SK-MEL-5 (cell line): ENCODE measurements around the gene TMEM131. TPM values are rescaled to one million over a fixed set of nuclear protein-coding genes. Genes with fewer than 3 reads are reported as not detected.
"Not testable (repeated sequence)": the region's sequence is repeated elsewhere in the genome, so short reads cannot be mapped to it uniquely, and the experiment has no call there.

Source experiments
- DNase-seq: peaks from one replicate; pipeline ENCODE4 v3.0.0-alpha.2; 2016; ENCODE audit warnings: low read depth, low spot score
- in situ Hi-C: cut with HindIII; loops from 2 replicates; pipeline ENCODE4 v1.10.0; 2016; ENCODE audit warnings: low sequenced_read_pairs, high pct_unique_total_duplicates, low pct_unique_long_range_greater_than_20kb
- polyA plus RNA-seq, 2 experiments: library from polyadenylated mRNA; depleted of rRNA; stranded (reverse); fragments of >200 nt; gene quantifications; 2 replicates each; pipeline ENCODE4 v1.2.3, GENCODE V29; 2015
- total RNA-seq: library from RNA; depleted of rRNA; stranded (reverse); fragments of >200 nt; shearing (Covaris generic); gene quantifications from 2 replicates; pipeline ENCODE4 v1.2.3, GENCODE V29; 2014; rRNA removed

TMEM131 gene, protein sequence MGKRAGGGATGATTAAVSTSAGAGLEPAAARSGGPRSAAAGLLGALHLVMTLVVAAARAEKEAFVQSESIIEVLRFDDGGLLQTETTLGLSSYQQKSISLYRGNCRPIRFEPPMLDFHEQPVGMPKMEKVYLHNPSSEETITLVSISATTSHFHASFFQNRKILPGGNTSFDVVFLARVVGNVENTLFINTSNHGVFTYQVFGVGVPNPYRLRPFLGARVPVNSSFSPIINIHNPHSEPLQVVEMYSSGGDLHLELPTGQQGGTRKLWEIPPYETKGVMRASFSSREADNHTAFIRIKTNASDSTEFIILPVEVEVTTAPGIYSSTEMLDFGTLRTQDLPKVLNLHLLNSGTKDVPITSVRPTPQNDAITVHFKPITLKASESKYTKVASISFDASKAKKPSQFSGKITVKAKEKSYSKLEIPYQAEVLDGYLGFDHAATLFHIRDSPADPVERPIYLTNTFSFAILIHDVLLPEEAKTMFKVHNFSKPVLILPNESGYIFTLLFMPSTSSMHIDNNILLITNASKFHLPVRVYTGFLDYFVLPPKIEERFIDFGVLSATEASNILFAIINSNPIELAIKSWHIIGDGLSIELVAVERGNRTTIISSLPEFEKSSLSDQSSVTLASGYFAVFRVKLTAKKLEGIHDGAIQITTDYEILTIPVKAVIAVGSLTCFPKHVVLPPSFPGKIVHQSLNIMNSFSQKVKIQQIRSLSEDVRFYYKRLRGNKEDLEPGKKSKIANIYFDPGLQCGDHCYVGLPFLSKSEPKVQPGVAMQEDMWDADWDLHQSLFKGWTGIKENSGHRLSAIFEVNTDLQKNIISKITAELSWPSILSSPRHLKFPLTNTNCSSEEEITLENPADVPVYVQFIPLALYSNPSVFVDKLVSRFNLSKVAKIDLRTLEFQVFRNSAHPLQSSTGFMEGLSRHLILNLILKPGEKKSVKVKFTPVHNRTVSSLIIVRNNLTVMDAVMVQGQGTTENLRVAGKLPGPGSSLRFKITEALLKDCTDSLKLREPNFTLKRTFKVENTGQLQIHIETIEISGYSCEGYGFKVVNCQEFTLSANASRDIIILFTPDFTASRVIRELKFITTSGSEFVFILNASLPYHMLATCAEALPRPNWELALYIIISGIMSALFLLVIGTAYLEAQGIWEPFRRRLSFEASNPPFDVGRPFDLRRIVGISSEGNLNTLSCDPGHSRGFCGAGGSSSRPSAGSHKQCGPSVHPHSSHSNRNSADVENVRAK (N-terminal part only)
- 11.6 and 15.2 TPM in 2 replicates for total RNA-seq
- 20.8 and 35.3 TPM in 2 replicates for polyA plus RNA-seq (2015; cell fraction: cytosol; rRNA removed)
- polyA plus RNA-seq (2015; cell fraction: nucleus; rRNA removed), result 28.3 and 48.2 TPM in 2 replicates

- in situ Hi-C loops, result no loop called here
- DNase-seq, result peak; percentile 91
These were observed at the start of gene TMEM131 for GRCh38 chr2:97995734-97996624. TSS of gene TMEM131 (minus strand) at chr2:97995948. CDS start at chr2:97995662, 286 bp downstream.

GRCh38 chr2:98044730-98045129 is 49.0 kb upstream of the TMEM131 start:
- DNase-seq, in situ Hi-C loops: not testable (repeated sequence)

DNA sequence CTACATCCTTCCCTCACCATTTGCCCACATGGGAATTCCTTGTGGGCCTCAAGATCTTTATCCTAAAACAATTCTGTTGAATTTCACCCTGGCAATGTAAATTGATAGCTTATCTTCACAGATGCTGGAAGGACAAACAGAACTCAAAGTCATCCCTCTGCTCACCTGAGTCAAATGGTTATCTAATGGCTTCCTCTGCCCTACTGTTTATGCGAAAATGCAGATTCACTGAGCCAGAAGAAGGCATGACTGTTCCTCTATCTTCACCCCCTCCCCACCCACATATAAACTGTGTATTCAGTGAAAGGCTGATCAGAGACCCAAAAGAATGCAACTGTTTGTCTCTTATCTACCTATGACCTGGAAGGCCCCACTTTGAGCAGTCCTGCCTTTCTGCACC is 47.4 kb upstream of the TMEM131 start:
- DNase-seq, result no peak
- in situ Hi-C loops, result no loop called here

GRCh38 chr2:98040331-98040939 is 44.7 kb upstream of the TMEM131 start:
- no peak for DNase-seq
- in situ Hi-C loops, result no loop called here

GRCh38 chr2:98039085-98039756 is 43.5 kb upstream of the TMEM131 start:
- in situ Hi-C loops, result no loop called here
- DNase-seq, result no peak

DNA sequence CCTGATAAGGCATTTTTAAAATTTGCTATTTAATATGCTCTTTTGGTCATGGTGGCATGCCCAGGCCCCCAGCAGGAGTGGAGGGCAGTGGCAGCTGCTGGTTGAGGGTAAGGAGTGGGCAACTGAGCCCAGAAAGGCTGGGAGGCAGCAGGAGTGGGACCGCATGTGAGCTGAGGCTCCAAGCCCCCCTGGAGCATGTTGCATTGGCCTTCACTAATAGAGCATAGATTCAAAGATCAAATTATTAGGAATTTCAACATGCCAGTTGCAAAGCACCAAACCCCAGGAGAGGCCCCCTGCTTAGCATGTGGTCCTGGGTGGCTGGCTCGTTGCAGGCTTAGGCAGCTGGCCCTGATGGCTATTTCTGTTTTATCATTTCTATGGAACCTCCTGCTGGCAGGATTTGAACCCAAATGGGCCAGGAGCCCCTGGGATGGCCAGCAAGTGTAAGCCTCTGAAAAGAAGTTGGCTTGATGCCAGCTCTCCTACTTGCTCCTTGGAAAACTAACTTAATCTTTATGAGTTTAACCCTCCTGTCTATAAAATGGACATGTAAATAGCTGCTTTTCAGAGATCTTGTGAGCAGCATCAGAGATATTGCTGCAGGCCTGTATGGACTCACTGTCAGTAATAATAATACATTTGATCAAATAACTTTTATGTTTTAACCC is 42.1 kb upstream of the TMEM131 start:
- DNase-seq, result no peak
- in situ Hi-C loops, result no loop called here

GRCh38 chr2:98037206-98037605 is 41.5 kb upstream of the TMEM131 start:
- no peak for DNase-seq
- in situ Hi-C loops, result no loop called here

- in situ Hi-C loops, result no loop called here
- no peak for DNase-seq
These were observed 40.7 kb upstream of the TMEM131 start for GRCh38 chr2:98036349-98037000.

DNA sequence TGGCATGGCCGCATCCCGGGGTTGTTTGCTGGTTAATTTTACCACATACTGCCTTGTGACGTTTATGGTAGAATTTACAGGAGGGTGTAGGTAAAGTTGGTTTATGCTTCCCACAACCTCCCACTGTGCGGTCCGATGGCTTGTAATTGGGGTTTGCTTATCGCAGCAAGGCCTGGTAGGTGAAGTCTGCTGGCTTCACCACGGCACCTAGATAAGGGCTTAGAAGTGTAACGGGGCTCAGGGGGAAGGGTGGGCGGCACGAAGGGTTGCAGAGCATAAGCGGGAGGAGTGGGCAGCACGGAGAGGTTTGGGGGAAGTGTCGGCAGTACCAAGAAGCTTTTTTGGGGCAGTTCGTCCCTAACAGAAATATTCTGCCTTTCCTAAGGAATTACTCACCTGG is 39.0 kb upstream of the TMEM131 start:
- in situ Hi-C loops, result no loop called here
- no peak for DNase-seq

GRCh38 chr2:98032086-98032485 is 36.3 kb upstream of the TMEM131 start:
- no peak for DNase-seq
- in situ Hi-C loops, result no loop called here

GRCh38 chr2:98029718-98030222 is 34.0 kb upstream of the TMEM131 start:
- in situ Hi-C loops, result no loop called here
- no peak for DNase-seq

GRCh38 chr2:98028931-98029717 is 33.4 kb upstream of the TMEM131 start:
- in situ Hi-C loops, result no loop called here
- DNase-seq, result no peak

DNA sequence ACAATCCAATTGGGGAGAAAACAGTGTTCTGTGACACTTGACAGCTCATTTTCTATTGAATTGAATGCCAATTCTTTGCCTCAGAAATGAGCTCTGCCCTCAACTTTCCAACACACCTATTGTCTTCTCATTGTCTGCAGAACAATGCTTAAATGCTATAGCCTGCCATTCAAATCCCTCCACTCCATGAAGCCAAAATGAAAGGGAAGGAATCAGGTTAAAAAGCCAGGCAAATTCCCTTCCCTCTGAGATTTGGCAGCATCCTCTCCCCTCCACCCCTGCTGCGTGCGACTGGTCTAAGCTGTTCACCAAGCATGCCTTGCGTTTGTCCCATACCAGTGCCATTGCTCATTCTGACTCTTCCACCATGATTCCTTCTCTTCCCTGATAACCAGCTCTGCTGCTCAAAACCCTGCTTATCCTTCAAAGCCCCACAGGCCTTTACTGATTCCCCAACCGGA is 32.4 kb upstream of the TMEM131 start:
- in situ Hi-C loops, result no loop called here
- DNase-seq, result no peak

- no peak for DNase-seq
- in situ Hi-C loops, result no loop called here
These were observed 31.8 kb upstream of the TMEM131 start for GRCh38 chr2:98027538-98027937.
